Spinal cord (tissue), 10 donors: ENCODE measurements around the gene MBOAT1. TPM values are rescaled to one million over a fixed set of nuclear protein-coding genes. Genes with fewer than 3 reads are reported as not detected.

ENCODE experiments used
- DNase-seq, 6 donors: peaks; one replicate each; pipeline versions ENCODE4 v3.0.0 to v3.0.0-alpha.2; 2013 to 2015; ENCODE audit warnings: low spot score in 6 of 6, low read depth in 4 of 6
- H3K27ac ChIP-seq: one replicate; pipeline ENCODE4 v1.5.1; 2013; ENCODE audit warnings: low read depth, low read length, control low read depth
- H3K27me3 ChIP-seq: one replicate; pipeline ENCODE4 v1.6.1; 2013; ENCODE audit warnings: low read length; ENCODE audit not compliant: control insufficient read depth, insufficient read depth
- H3K36me3 ChIP-seq: one replicate; pipeline ENCODE4 v1.6.1; 2013; ENCODE audit warnings: low read length; ENCODE audit not compliant: control insufficient read depth, insufficient read depth
- H3K4me1 ChIP-seq: one replicate; pipeline ENCODE4 v1.6.1; 2013; ENCODE audit warnings: low read length; ENCODE audit not compliant: control insufficient read depth, insufficient read depth
- H3K4me3 ChIP-seq: one replicate; pipeline ENCODE4 v1.5.1; 2013; ENCODE audit warnings: low read depth, low read length, control low read depth
- H3K9me3 ChIP-seq: one replicate; pipeline ENCODE4 v1.6.1; 2013; ENCODE audit warnings: low read length; ENCODE audit not compliant: control insufficient read depth, insufficient read depth
- WGBS: methylation state at CpG from one replicate; pipeline ENCODE4 v1.1.5; 2013; ENCODE audit warnings: missing lambda C conversion rate; ENCODE audit not compliant: insufficient coverage; 5-methylcytosine and 5-hydroxymethylcytosine counted together
- polyA plus RNA-seq, 2 donors: library from polyadenylated mRNA; unstranded; fragments of 120-200 nt; gene quantifications; one replicate each; pipeline ENCODE4 v1.2.1, GENCODE V29; 2013; ENCODE audit not compliant: insufficient read length in 2 of 2
- total RNA-seq, 2 donors: library from RNA; depleted of rRNA in 1 of 2; stranded (reverse); fragments of 120-200 nt in 1 of 2; fragments of >200 nt in 1 of 2; gene quantifications; one replicate each; pipeline versions ENCODE4 v1.2.3 to v1.2.4, GENCODE V29; 2013 to 2014
- donor health status: healthy.

MBOAT1 gene
- total and polyA plus RNA-seq, 4 donors: 2.5 to 18.5 (median 9.7) TPM

GRCh38 chr6:20068421-20068988 is 143.8 kb downstream of the MBOAT1 start:
- Histone ChIP-seq H3K36me3 (no peaks in the 10 kb centered on the region), H3K27ac (no peak overlapping the region), H3K4me3 (no peak overlapping the region), H3K9me3 (no peaks in the 10 kb centered on the region), H3K4me1 (peaks cover 8% of the 10 kb centered on the region), H3K27me3 (peaks cover 2% of the 10 kb centered on the region)
- peak in 2 of 6 donors; percentile 37 to 63 for DNase-seq
- no CpG with 5 or more reads among the region's 10 CpGs for WGBS

GRCh38 chr6:20061952-20062351 is 150.3 kb downstream of the MBOAT1 start:
- Histone ChIP-seq H3K4me3 (no peak overlapping the region), H3K36me3 (no peaks in the 10 kb centered on the region), H3K4me1 (peaks cover 4% of the 10 kb centered on the region), H3K27me3 (no peaks in the 10 kb centered on the region), H3K9me3 (peaks cover 4% of the 10 kb centered on the region), H3K27ac (no peak overlapping the region)
- DNase-seq: no peak
- 85% methylated on average over 2 of the region's 5 CpGs for WGBS

- no CpG with 5 or more reads among the region's 1 CpG for WGBS
- DNase-seq: peak in 1 of 6 donors; percentile 41
- Histone ChIP-seq H3K4me3 (no peak overlapping the region), H3K9me3 (peaks cover 4% of the 10 kb centered on the region), H3K27me3 (no peaks in the 10 kb centered on the region), H3K36me3 (no peaks in the 10 kb centered on the region), H3K4me1 (peaks cover 4% of the 10 kb centered on the region), H3K27ac (no peak overlapping the region)
Observed at GRCh38 chr6:20060252-20060651, 152.0 kb downstream of the MBOAT1 start.

- Histone ChIP-seq H3K4me1 (peaks cover 4% of the 10 kb centered on the region), H3K27me3 (no peaks in the 10 kb centered on the region), H3K27ac (no peak overlapping the region), H3K4me3 (no peak overlapping the region), H3K36me3 (no peaks in the 10 kb centered on the region), H3K9me3 (peaks cover 4% of the 10 kb centered on the region)
- no peak for DNase-seq
- WGBS: 47% methylated on average over 2 of the region's 3 CpGs
Observed at GRCh38 chr6:20058912-20059311, 153.4 kb downstream of the MBOAT1 start.

GRCh38 chr6:20058121-20058905 is 154.0 kb downstream of the MBOAT1 start:
- H3K36me3 ChIP-seq: no peaks in the 10 kb centered on the region
- H3K27ac ChIP-seq: no peak overlapping the region
- peaks cover 4% of the 10 kb centered on the region for H3K4me1 ChIP-seq
- H3K27me3 ChIP-seq: no peaks in the 10 kb centered on the region
- DNase-seq: peak in 1 of 6 donors; percentile 83
- WGBS: 60% methylated on average over 12 of the region's 16 CpGs
- no peak overlapping the region for H3K4me3 ChIP-seq
- H3K9me3 ChIP-seq: peaks cover 4% of the 10 kb centered on the region

GRCh38 chr6:20056350-20056992 is 155.8 kb downstream of the MBOAT1 start:
- Histone ChIP-seq H3K27ac (no peak overlapping the region), H3K4me3 (no peak overlapping the region), H3K9me3 (peaks cover 4% of the 10 kb centered on the region), H3K4me1 (peaks cover 4% of the 10 kb centered on the region), H3K36me3 (no peaks in the 10 kb centered on the region), H3K27me3 (no peaks in the 10 kb centered on the region)
- DNase-seq: peak; percentile 54 to 96 (median 76)
- WGBS: no CpG with 5 or more reads among the region's 4 CpGs

- no peaks in the 10 kb centered on the region for H3K36me3 ChIP-seq
- H3K9me3 ChIP-seq: no peaks in the 10 kb centered on the region
- H3K27me3 ChIP-seq: no peaks in the 10 kb centered on the region
- peak in 2 of 6 donors; percentile 20 to 67 for DNase-seq
- no peak overlapping the region for H3K27ac ChIP-seq
- no peak overlapping the region for H3K4me3 ChIP-seq
- WGBS: 63% methylated on average over 3 of the region's 7 CpGs
- H3K4me1 ChIP-seq: peaks cover 4% of the 10 kb centered on the region
Observed at GRCh38 chr6:20055916-20056315, 156.4 kb downstream of the MBOAT1 start.

Other genes starting within 250 kb of the MBOAT1 start
- gene E2F3, start 189.4 kb upstream of the MBOAT1 start, total RNA-seq: 1 to 10 TPM; 5.4 to 9.0 TPM
- gene E2F3, start 189.4 kb upstream of the MBOAT1 start, polyA plus RNA-seq: 10 to 100 TPM; 25.0 to 36.4 TPM